Peyer's patch (tissue), 4 donors: Measurements from ENCODE around the gene OPRL1. TPM values are rescaled to one million over a fixed set of nuclear protein-coding genes. Genes with fewer than 3 reads are reported as not detected.
A peak's percentile ranks its signal among the peaks of the same experiment; 100 is the strongest.

Experiments used
- DNase-seq, 3 donors: peaks; one replicate each; pipeline ENCODE4 v3.0.0-alpha.2; 2017 to 2019
- H3K27ac ChIP-seq, 4 donors: fragments of 200-600 bp; sonication (generic); one replicate each; pipeline ENCODE4 v1.5.1; 2016 to 2019
- H3K27me3 ChIP-seq, 2 donors: fragments of 200-600 bp; sonication (generic); one replicate each; pipeline ENCODE4 v1.5.1; 2019
- H3K36me3 ChIP-seq, 3 donors: fragments of 200-600 bp; sonication (generic); one replicate each; pipeline ENCODE4 v1.5.1; 2016 to 2019
- H3K4me1 ChIP-seq, 4 donors: fragments of 200-600 bp; sonication (generic); one replicate each; pipeline ENCODE4 v1.5.1; 2016 to 2019
- H3K4me3 ChIP-seq, 4 donors: fragments of 200-600 bp; sonication (generic); 1 replicate in 3 of 4; 2 replicates in 1 of 4; pipeline ENCODE4 v1.5.1; 2016 to 2019; ENCODE audit warnings: mild to moderate bottlenecking in 1 of 4
- H3K9me3 ChIP-seq, 4 donors: fragments of 200-600 bp; sonication (generic); one replicate each; pipeline ENCODE4 v1.5.1; 2016 to 2019; ENCODE audit warnings: mild to moderate bottlenecking in 1 of 4
- CTCF ChIP-seq, 6 experiments: fragments of 450-650 bp in 4 of 6; fragments of 200-600 bp in 2 of 6; sonication (generic) in 1 of 6; IDR thresholded peaks; one replicate each; pipeline ENCODE4 v1.5.1; 2017 to 2019; ENCODE audit warnings: antibody characterized with exemption in 6 of 6, mild to moderate bottlenecking in 3 of 6, moderate library complexity in 1 of 6
- POLR2A ChIP-seq, 2 donors: fragments of 450-650 bp; IDR thresholded peaks; one replicate each; pipeline ENCODE4 v1.5.1; 2017; ENCODE audit warnings: antibody characterized with exemption in 2 of 2, mild to moderate bottlenecking in 2 of 2, moderate library complexity in 2 of 2
- total RNA-seq, 4 donors: library from RNA; depleted of rRNA; stranded (reverse); fragments of >200 nt; gene quantifications; one replicate each; pipeline ENCODE4 v1.1.0, GENCODE V29; 2016

The OPRL1 gene
- total RNA-seq, 4 donors from 2014 or later, result 0.27 TPM; not detected in 3

GRCh38 chr20:64136004-64136710 lies 56.3 kb downstream of the OPRL1 start:
- H3K4me3 ChIP-seq, result no peak overlapping the region
- no peaks in the 10 kb centered on the region for H3K27me3 ChIP-seq
- no peak for DNase-seq
- no peaks in the 10 kb centered on the region for H3K9me3 ChIP-seq
- no peaks in the 10 kb centered on the region for H3K36me3 ChIP-seq
- TF ChIP-seq POLR2A (IDR thresholded peaks at IDR 0.05), result no peak
- TF ChIP-seq CTCF (IDR thresholded peaks at IDR 0.05), result no peak
- no peak overlapping the region for H3K27ac ChIP-seq
- no peaks in the 10 kb centered on the region for H3K4me1 ChIP-seq

- no peak overlapping the region for H3K4me3 ChIP-seq
- H3K36me3 ChIP-seq, result no peaks in the 10 kb centered on the region
- DNase-seq, result no peak
- H3K9me3 ChIP-seq, result no peaks in the 10 kb centered on the region
- TF ChIP-seq POLR2A (IDR thresholded peaks at IDR 0.05) (no peak), CTCF (IDR thresholded peaks at IDR 0.05) (no peak)
- no peaks in the 10 kb centered on the region for H3K27me3 ChIP-seq
- H3K4me1 ChIP-seq, result no peaks in the 10 kb centered on the region
- no peak overlapping the region for H3K27ac ChIP-seq
These were observed 57.7 kb downstream of the OPRL1 start for GRCh38 chr20:64137598-64138031.

- peak in 1 of 3 donors; percentile 28 for DNase-seq
- Histone ChIP-seq H3K4me1 (no peaks in the 10 kb centered on the region), H3K36me3 (no peaks in the 10 kb centered on the region), H3K4me3 (no peak overlapping the region), H3K27me3 (no peaks in the 10 kb centered on the region), H3K27ac (no peak overlapping the region), H3K9me3 (no peaks in the 10 kb centered on the region)
- no peak for TF ChIP-seq POLR2A (IDR thresholded peaks at IDR 0.05)
- no peak for TF ChIP-seq CTCF (IDR thresholded peaks at IDR 0.05)
These were observed 58.5 kb downstream of the OPRL1 start for GRCh38 chr20:64138276-64138815.

- H3K27me3 ChIP-seq, result no peaks in the 10 kb centered on the region
- DNase-seq, result peak in 1 of 3 donors; percentile 29
These were observed 59.5 kb downstream of the OPRL1 start for GRCh38 chr20:64139199-64140060.

More at GRCh38 chr20:64139199-64140060, 59.5 kb downstream of the OPRL1 start:
- no peaks in the 10 kb centered on the region for H3K36me3 ChIP-seq
- no peaks in the 10 kb centered on the region for H3K9me3 ChIP-seq
- H3K4me3 ChIP-seq, result no peak overlapping the region
- TF ChIP-seq POLR2A (IDR thresholded peaks at IDR 0.05), result no peak
- TF ChIP-seq CTCF (IDR thresholded peaks at IDR 0.05), result no peak
- H3K4me1 ChIP-seq, result no peaks in the 10 kb centered on the region
- no peak overlapping the region for H3K27ac ChIP-seq
